PFSK-1 (cell line): ENCODE results near the gene GABBR2.

Experiments
- FOXP2 ChIP-seq: optimal IDR thresholded peaks from 2 replicates; pipeline ENCODE3; 2011; ENCODE audit warnings: borderline replicate concordance, control low read depth, inconsistent platforms; ENCODE audit not compliant: insufficient read depth; ENCODE audit errors: extremely low read length, extremely low read depth
- POLR2AphosphoS5 ChIP-seq: IDR thresholded peaks from 2 replicates; pipeline ENCODE4 v1.6.1; 2012; ENCODE audit warnings: low read depth, mild to moderate bottlenecking, control low read depth, low read length, moderate library complexity
- REST ChIP-seq, 2 experiments: IDR thresholded peaks; 2 replicates each; pipeline versions ENCODE4 v1.6.1 to v1.8.0; 2011 to 2012; ENCODE audit warnings: low read depth in 2 of 2, low read length in 2 of 2, control low read depth in 1 of 2, inconsistent platforms in 1 of 2, mild to moderate bottlenecking in 1 of 2, moderate library complexity in 1 of 2; ENCODE audit not compliant: insufficient read depth in 1 of 2
- SIN3A ChIP-seq: IDR thresholded peaks from 2 replicates; pipeline ENCODE4 v1.6.1; 2012; ENCODE audit warnings: mild to moderate bottlenecking, low read length, moderate library complexity, borderline replicate concordance; ENCODE audit not compliant: insufficient read depth
- TAF1 ChIP-seq: IDR thresholded peaks from 2 replicates; pipeline ENCODE4 v1.6.1; 2012; ENCODE audit warnings: low read length, control low read depth, borderline replicate concordance; ENCODE audit not compliant: insufficient read depth

The GABBR2 gene

GRCh38 chr9:98635374-98635773, 73.4 kb downstream of the GABBR2 start:
- TF ChIP-seq TAF1 (no peak), POLR2AphosphoS5 (no peak), FOXP2 (no peak), REST (IDR thresholded peaks at IDR 0.05; ENCODE audit: insufficient read depth in 1 of 2, low read depth in 2 of 2, low read length in 2 of 2) (no peak)

GRCh38 chr9:98634685-98635336, 73.9 kb downstream of the GABBR2 start:
- no peak for TF ChIP-seq REST (IDR thresholded peaks at IDR 0.05; ENCODE audit: insufficient read depth in 1 of 2, low read depth in 2 of 2, low read length in 2 of 2)
- no peak for TF ChIP-seq POLR2AphosphoS5
- TF ChIP-seq SIN3A = no peak
- no peak for TF ChIP-seq FOXP2
- no peak for TF ChIP-seq TAF1

- TF ChIP-seq SIN3A (no peak), REST (IDR thresholded peaks at IDR 0.05; ENCODE audit: insufficient read depth in 1 of 2, low read depth in 2 of 2, low read length in 2 of 2) (no peak), TAF1 (no peak)
Observed at GRCh38 chr9:98632839-98633238, 75.9 kb downstream of the GABBR2 start.

GRCh38 chr9:98627296-98627695, 81.4 kb downstream of the GABBR2 start:
- no peak for TF ChIP-seq POLR2AphosphoS5

GRCh38 chr9:98625728-98626127, 83.0 kb downstream of the GABBR2 start:
- TF ChIP-seq POLR2AphosphoS5 (no peak), REST (IDR thresholded peaks at IDR 0.05; ENCODE audit: insufficient read depth in 1 of 2, low read depth in 2 of 2, low read length in 2 of 2) (no peak), FOXP2 (no peak), SIN3A (no peak), TAF1 (no peak)
